Skeletal muscle satellite cell (primary cell): ENCODE data around the gene COBL.

ENCODE experiments used
- H3K27me3 ChIP-seq: 2 replicates; pipeline ENCODE4 v1.7.0; 2013; ENCODE audit warnings: low read length; ENCODE audit not compliant: control insufficient read depth, insufficient read depth
- H3K36me3 ChIP-seq: 2 replicates; pipeline ENCODE4 v1.7.0; 2013; ENCODE audit warnings: mild to moderate bottlenecking, control low read depth, low read length; ENCODE audit not compliant: insufficient read depth
- H3K4me1 ChIP-seq: 2 replicates; pipeline ENCODE4 v1.7.0; 2013; ENCODE audit warnings: low read length; ENCODE audit not compliant: control insufficient read depth, insufficient read depth
- H3K4me2 ChIP-seq: 2 replicates; pipeline ENCODE4 v1.7.0; 2013; ENCODE audit warnings: mild to moderate bottlenecking, low read length
- H3K4me3 ChIP-seq: 2 replicates; pipeline ENCODE4 v1.7.0; 2013; ENCODE audit warnings: low read length
- H3K9ac ChIP-seq: 2 replicates; pipeline ENCODE4 v1.7.0; 2013; ENCODE audit warnings: mild to moderate bottlenecking, low read depth, low read length, moderate library complexity
- H3K9me3 ChIP-seq: replicated peaks from 2 replicates; pipeline ENCODE4 v1.7.0; 2013; ENCODE audit warnings: mild to moderate bottlenecking, control low read depth, low read length

Gene COBL

DNA sequence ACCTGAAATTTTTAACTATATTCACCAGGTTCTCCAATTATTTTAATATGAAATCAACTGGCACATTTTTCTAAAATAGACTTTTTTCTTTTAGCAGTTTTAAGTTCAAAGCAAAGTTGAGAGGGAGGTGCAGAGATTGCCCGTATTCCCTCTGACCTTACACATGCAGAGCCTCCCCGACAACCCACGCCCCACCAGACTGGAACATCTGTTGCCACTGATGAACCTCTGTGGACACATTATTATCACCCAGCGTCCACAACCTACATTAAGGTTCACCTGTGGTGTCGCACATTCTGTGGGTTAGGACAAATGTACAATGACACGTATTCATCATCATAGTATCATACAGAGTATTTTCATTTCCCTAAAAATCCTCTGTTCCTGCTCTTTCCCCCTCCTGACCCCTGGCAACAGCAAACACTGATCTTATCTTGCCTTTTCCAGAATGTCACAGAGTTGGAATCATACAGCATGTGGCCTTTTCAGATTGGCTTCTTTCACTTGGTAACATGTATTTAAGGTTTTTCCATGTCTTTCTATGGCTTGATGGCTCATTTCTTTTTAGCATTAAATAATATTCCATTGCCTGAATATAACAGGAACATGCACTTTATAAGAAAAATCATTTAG, 37.1 kb downstream of the COBL start:
- Histone ChIP-seq H3K4me2 (no peak overlapping the region), H3K4me1 (peaks cover 3% of the 10 kb centered on the region), H3K27me3 (peaks cover 3% of the 10 kb centered on the region), H3K4me3 (no peak overlapping the region), H3K36me3 (no peaks in the 10 kb centered on the region), H3K9me3 (no peaks in the 10 kb centered on the region), H3K9ac (no peak overlapping the region)

- no peak overlapping the region for H3K9ac ChIP-seq
- H3K27me3 ChIP-seq: peaks cover 3% of the 10 kb centered on the region
- H3K4me3 ChIP-seq: no peak overlapping the region
- H3K36me3 ChIP-seq: no peaks in the 10 kb centered on the region
- no peak overlapping the region for H3K4me2 ChIP-seq
- peaks cover 3% of the 10 kb centered on the region for H3K4me1 ChIP-seq
- H3K9me3 ChIP-seq: no peaks in the 10 kb centered on the region
Measured at GRCh38 chr7:51278797-51279196, 37.8 kb downstream of the COBL start.

- peaks cover 3% of the 10 kb centered on the region for H3K27me3 ChIP-seq
- no peaks in the 10 kb centered on the region for H3K9me3 ChIP-seq
- no peaks in the 10 kb centered on the region for H3K36me3 ChIP-seq
- H3K4me3 ChIP-seq: no peak overlapping the region
- no peak overlapping the region for H3K4me2 ChIP-seq
- H3K9ac ChIP-seq: no peak overlapping the region
- peaks cover 3% of the 10 kb centered on the region for H3K4me1 ChIP-seq
Measured at GRCh38 chr7:51276967-51277366, 39.6 kb downstream of the COBL start.

- H3K9ac ChIP-seq: no peak overlapping the region
- H3K36me3 ChIP-seq: no peaks in the 10 kb centered on the region
- H3K27me3 ChIP-seq: peaks cover 3% of the 10 kb centered on the region
- H3K4me2 ChIP-seq: no peak overlapping the region
- peaks cover 3% of the 10 kb centered on the region for H3K4me1 ChIP-seq
- no peaks in the 10 kb centered on the region for H3K9me3 ChIP-seq
- H3K4me3 ChIP-seq: no peak overlapping the region
Measured at GRCh38 chr7:51276091-51276605, 40.5 kb downstream of the COBL start.

DNA sequence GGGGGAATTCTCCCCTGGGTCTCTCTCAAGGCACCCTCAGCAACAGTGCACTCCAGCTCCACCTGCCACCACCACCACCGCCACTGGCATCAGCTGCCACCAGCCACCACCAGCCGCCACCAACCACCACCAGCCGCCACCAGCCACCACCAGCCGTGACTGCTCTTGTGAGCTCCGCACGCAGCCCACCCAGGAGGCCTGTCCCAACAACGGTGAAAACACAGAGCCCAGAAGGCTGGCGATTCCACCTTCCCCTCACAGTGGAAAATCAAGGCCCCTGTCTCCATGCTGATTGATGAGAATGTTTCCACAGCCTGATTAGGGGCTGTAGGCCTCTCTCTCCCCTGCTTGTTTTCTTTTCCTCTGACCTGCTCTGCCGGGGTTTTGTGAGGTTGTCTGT, 41.1 kb downstream of the COBL start:
- no peaks in the 10 kb centered on the region for H3K36me3 ChIP-seq
- H3K4me1 ChIP-seq: peaks cover 3% of the 10 kb centered on the region
- no peak overlapping the region for H3K4me3 ChIP-seq
- H3K27me3 ChIP-seq: peaks cover 3% of the 10 kb centered on the region
- H3K9me3 ChIP-seq: no peaks in the 10 kb centered on the region
- H3K9ac ChIP-seq: no peak overlapping the region
- no peak overlapping the region for H3K4me2 ChIP-seq

- H3K9ac ChIP-seq: no peak overlapping the region
- no peaks in the 10 kb centered on the region for H3K27me3 ChIP-seq
- H3K36me3 ChIP-seq: no peaks in the 10 kb centered on the region
- no peak overlapping the region for H3K4me3 ChIP-seq
- H3K4me1 ChIP-seq: peaks cover 3% of the 10 kb centered on the region
- H3K4me2 ChIP-seq: no peak overlapping the region
- H3K9me3 ChIP-seq: no peaks in the 10 kb centered on the region
Measured at GRCh38 chr7:51274955-51275354, 41.7 kb downstream of the COBL start.

- Histone ChIP-seq H3K4me2 (no peak overlapping the region), H3K36me3 (no peaks in the 10 kb centered on the region), H3K4me3 (no peak overlapping the region), H3K4me1 (peaks cover 1% of the 10 kb centered on the region), H3K9ac (no peak overlapping the region), H3K9me3 (no peaks in the 10 kb centered on the region), H3K27me3 (no peaks in the 10 kb centered on the region)
Measured at GRCh38 chr7:51274001-51274400, 42.6 kb downstream of the COBL start.

DNA sequence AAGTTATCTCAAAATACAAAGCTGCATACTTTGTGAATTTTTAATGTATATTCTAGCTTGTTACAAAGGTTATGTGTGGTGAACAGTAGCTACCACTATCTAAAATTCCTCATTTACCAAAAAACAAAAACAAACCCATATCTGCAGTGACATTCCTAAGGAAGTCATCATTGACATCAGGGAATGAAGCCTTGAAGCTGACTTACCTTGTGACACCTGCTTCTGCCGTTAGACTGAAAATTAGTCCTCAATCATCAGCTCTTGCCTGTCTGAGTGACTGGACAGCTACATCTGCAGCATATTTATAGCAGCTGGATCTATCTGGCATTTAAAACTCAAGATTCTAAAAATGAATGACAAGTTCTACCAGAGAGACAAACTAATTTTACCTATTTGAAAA, 43.2 kb downstream of the COBL start:
- Histone ChIP-seq H3K4me3 (no peak overlapping the region), H3K27me3 (no peaks in the 10 kb centered on the region), H3K36me3 (no peaks in the 10 kb centered on the region), H3K9ac (no peak overlapping the region), H3K9me3 (no peaks in the 10 kb centered on the region), H3K4me1 (no peaks in the 10 kb centered on the region), H3K4me2 (no peak overlapping the region)

DNA sequence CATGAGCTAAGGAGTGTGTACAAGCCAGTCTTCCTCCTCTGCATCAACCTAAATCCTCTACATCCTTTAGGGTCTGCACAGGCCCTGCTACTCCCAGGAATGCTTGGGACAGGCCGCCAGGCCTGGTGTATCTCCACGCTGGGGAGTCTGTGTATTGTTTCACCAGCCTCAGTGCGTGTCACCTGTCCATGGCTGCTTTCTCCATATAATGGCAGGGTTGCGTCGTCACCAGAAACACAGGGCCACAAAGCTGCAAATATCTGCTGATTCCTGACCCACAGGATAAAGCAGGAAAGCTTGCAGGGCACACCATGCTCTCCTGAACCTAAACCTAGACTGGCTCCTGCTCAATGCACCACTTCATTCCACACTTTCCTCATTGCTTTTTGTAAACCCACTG, 45.6 kb downstream of the COBL start:
- Histone ChIP-seq H3K27me3 (no peaks in the 10 kb centered on the region), H3K4me2 (no peak overlapping the region), H3K9me3 (no peaks in the 10 kb centered on the region), H3K9ac (no peak overlapping the region), H3K4me1 (no peaks in the 10 kb centered on the region), H3K36me3 (no peaks in the 10 kb centered on the region), H3K4me3 (no peak overlapping the region)

DNA sequence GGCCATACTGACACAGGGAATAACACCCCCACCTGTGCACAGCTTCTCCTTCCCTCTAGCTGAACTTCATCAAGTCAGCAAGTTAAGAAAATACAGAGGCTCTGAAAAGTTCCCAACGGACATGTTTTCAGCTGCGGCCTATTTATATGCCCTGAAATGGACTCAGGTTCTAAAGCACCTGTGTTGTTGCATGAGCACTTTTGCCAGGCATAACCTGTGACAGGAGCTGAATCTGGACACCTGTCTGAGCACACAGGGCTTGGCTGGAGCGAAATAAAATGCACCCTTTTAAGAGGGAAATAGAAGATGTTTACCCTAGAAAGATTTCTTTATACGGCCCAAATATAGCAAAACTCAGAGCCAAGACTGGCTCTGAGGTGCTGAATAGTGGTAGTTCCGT, 46.7 kb downstream of the COBL start:
- Histone ChIP-seq H3K4me1 (no peaks in the 10 kb centered on the region), H3K4me2 (no peak overlapping the region), H3K9me3 (no peaks in the 10 kb centered on the region), H3K4me3 (no peak overlapping the region), H3K36me3 (no peaks in the 10 kb centered on the region), H3K27me3 (no peaks in the 10 kb centered on the region), H3K9ac (no peak overlapping the region)

DNA sequence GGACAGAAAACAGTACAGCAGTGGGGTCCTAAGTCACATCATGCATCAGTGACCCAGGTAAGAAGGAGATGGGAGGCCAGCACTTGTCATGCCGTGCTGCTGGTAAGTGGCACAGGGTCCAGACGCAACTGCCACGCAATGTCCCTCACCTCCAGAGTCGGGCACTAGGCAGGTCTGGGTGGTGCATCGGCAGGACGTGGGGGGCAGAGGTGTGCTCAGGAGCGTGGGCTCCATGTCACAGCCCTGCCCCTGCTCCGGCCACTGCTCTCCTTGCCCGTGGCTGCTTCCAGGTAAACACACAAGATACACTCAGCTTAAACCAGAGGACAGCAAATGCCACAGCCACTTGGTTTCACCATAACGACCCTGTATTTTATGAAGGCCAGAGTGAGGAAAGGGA, 47.3 kb downstream of the COBL start:
- Histone ChIP-seq H3K9me3 (no peaks in the 10 kb centered on the region), H3K4me1 (no peaks in the 10 kb centered on the region), H3K4me2 (no peak overlapping the region), H3K9ac (no peak overlapping the region), H3K4me3 (no peak overlapping the region), H3K36me3 (no peaks in the 10 kb centered on the region), H3K27me3 (no peaks in the 10 kb centered on the region)

DNA sequence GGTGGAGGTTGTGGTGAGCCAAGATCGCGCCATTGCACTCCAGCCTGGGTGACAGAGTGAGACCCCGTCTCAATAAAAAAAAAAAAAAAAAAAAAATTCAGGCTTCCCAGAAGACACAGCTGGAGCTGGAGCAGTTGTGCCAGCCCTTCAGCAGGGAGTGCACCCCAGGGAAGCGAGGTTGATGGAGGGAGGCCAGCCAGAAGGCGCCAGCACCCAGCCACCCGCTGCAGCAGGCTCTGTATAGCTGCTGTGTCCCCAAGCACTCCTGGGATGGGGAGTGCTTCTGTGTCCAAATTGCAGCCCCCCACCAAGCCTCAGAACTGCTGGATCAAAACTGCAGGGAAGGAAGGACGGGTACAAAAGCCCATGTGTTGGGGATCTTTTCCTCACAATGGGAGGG, 47.8 kb downstream of the COBL start:
- H3K9me3 ChIP-seq: no peaks in the 10 kb centered on the region
- H3K4me3 ChIP-seq: no peak overlapping the region
- no peaks in the 10 kb centered on the region for H3K4me1 ChIP-seq
- no peaks in the 10 kb centered on the region for H3K27me3 ChIP-seq
- no peaks in the 10 kb centered on the region for H3K36me3 ChIP-seq
- no peak overlapping the region for H3K9ac ChIP-seq
- no peak overlapping the region for H3K4me2 ChIP-seq
